Measurements from ENCODE around the gene CLEC4G.

Gene CLEC4G

DNA sequence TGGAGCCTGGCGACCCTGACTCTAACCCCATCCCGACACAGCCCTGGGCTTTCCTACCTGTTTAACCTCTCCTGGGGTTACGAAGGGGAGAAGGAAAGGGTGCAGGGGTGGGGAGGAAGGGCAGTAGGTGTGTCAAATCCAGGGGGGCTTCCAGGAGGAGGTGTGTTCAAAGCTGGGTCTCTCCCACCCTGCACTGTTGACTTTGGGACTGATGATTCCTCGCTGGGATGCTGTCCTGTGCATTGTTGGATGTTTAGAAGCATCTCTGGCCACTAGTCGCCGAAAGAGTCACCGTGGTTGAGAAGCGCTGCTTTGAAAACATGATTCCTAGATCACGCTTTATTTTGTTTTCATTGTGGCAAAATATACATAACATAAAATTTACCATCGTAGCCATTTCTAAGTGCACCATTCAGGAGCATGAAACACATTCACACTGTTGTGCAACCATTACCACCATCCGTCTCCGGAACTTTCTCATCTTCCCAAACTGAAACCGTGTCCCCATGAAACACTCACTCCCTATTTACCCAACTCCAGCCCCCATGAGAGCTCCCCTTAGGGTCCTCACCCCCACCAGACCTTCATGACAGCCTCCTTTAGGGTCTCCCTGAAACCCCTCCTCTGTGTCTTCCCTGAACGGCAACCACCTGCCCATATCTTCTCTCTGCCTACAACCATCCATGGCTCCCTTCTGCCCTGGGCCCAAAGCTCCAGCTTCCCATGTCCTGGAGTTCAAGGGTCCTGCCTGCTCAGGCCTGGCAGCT, 25.5 kb downstream of the CLEC4G start:
- TF ChIP-seq ESRRG (CRISPR knock-in tag; IDR thresholded peaks at IDR 0.05) (no peak), ZNF70 (CRISPR knock-in tag; IDR thresholded peaks at IDR 0.05) (no peak), TCF4 (CRISPR knock-in tag; IDR thresholded peaks at IDR 0.05; ENCODE audit: borderline replicate concordance) (no peak), GLIS3 (CRISPR knock-in tag; IDR thresholded peaks at IDR 0.05) (no peak), ZFP3 (CRISPR knock-in tag; IDR thresholded peaks at IDR 0.05) (no peak), SNAI2 (CRISPR knock-in tag; IDR thresholded peaks at IDR 0.05) (no peak), RARB (CRISPR knock-in tag; IDR thresholded peaks at IDR 0.05) (no peak), ISL1 (CRISPR knock-in tag; IDR thresholded peaks at IDR 0.05) (no peak), PPARA (CRISPR knock-in tag; IDR thresholded peaks at IDR 0.05; ENCODE audit: borderline replicate concordance) (no peak), CSDC2 (CRISPR knock-in tag; IDR thresholded peaks at IDR 0.05) (no peak), ZFP30 (CRISPR knock-in tag; IDR thresholded peaks at IDR 0.05) (no peak), OSR1 (CRISPR knock-in tag; IDR thresholded peaks at IDR 0.05) (no peak)
- TF ChIP-seq, protein P1, sequence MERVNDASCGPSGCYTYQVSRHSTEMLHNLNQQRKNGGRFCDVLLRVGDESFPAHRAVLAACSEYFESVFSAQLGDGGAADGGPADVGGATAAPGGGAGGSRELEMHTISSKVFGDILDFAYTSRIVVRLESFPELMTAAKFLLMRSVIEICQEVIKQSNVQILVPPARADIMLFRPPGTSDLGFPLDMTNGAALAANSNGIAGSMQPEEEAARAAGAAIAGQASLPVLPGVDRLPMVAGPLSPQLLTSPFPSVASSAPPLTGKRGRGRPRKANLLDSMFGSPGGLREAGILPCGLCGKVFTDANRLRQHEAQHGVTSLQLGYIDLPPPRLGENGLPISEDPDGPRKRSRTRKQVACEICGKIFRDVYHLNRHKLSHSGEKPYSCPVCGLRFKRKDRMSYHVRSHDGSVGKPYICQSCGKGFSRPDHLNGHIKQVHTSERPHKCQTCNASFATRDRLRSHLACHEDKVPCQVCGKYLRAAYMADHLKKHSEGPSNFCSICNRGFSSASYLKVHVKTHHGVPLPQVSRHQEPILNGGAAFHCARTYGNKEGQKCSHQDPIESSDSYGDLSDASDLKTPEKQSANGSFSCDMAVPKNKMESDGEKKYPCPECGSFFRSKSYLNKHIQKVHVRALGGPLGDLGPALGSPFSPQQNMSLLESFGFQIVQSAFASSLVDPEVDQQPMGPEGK (CRISPR knock-in tag; IDR thresholded peaks at IDR 0.05; ENCODE audit: borderline replicate concordance), result no peak
- TF ChIP-seq, protein P2, sequence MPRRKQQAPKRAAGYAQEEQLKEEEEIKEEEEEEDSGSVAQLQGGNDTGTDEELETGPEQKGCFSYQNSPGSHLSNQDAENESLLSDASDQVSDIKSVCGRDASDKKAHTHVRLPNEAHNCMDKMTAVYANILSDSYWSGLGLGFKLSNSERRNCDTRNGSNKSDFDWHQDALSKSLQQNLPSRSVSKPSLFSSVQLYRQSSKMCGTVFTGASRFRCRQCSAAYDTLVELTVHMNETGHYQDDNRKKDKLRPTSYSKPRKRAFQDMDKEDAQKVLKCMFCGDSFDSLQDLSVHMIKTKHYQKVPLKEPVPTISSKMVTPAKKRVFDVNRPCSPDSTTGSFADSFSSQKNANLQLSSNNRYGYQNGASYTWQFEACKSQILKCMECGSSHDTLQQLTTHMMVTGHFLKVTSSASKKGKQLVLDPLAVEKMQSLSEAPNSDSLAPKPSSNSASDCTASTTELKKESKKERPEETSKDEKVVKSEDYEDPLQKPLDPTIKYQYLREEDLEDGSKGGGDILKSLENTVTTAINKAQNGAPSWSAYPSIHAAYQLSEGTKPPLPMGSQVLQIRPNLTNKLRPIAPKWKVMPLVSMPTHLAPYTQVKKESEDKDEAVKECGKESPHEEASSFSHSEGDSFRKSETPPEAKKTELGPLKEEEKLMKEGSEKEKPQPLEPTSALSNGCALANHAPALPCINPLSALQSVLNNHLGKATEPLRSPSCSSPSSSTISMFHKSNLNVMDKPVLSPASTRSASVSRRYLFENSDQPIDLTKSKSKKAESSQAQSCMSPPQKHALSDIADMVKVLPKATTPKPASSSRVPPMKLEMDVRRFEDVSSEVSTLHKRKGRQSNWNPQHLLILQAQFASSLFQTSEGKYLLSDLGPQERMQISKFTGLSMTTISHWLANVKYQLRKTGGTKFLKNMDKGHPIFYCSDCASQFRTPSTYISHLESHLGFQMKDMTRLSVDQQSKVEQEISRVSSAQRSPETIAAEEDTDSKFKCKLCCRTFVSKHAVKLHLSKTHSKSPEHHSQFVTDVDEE (CRISPR knock-in tag; IDR thresholded peaks at IDR 0.05), result no peak
- ATAC-seq, result no peak

DNA sequence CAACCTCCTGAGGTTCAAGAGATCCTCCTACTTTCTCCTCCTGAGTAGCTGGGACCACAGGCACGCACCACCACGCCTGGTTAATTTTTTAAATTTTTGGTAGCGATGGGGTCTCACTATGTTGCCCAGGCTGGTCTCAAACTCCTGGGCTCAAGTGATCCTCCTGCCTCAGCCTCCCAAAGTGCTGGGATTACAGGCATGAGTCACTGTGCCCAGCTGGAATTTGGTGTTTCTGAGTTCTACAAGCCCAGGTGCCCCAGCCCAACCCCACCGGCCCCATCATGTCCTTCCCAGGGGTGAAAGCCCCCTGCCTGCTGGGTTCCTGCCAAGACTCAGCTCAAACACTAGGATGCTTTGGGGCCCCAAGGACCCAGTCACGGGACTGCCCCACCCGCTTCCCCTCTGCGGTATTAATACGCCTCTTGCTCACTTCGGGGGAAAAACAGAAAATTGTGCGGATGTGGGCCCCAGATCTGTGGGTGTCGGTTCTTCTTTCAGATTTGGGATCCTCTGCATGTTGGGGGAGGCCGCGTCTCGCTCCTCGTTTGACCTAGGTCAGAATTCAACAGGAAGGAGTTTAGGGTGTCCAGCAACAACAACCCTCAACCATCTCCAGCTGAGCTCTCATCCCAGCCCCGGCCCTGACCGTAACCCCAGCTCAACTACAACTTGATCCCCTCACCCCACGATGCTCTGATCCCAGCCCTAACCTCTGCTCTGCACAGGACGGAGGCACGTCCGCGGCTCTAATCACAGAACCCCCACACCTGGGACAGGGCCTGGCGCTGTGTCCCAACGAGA, 26.3 kb downstream of the CLEC4G start:
- ATAC-seq, result no peak
- TF ChIP-seq, protein P3, sequence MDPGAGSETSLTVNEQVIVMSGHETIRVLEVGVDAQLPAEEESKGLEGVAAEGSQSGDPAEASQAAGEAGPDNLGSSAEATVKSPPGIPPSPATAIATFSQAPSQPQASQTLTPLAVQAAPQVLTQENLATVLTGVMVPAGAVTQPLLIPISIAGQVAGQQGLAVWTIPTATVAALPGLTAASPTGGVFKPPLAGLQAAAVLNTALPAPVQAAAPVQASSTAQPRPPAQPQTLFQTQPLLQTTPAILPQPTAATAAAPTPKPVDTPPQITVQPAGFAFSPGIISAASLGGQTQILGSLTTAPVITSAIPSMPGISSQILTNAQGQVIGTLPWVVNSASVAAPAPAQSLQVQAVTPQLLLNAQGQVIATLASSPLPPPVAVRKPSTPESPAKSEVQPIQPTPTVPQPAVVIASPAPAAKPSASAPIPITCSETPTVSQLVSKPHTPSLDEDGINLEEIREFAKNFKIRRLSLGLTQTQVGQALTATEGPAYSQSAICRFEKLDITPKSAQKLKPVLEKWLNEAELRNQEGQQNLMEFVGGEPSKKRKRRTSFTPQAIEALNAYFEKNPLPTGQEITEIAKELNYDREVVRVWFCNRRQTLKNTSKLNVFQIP (CRISPR knock-in tag; IDR thresholded peaks at IDR 0.05; ENCODE audit: borderline replicate concordance, low read depth), result no peak
- TF ChIP-seq, protein P4, sequence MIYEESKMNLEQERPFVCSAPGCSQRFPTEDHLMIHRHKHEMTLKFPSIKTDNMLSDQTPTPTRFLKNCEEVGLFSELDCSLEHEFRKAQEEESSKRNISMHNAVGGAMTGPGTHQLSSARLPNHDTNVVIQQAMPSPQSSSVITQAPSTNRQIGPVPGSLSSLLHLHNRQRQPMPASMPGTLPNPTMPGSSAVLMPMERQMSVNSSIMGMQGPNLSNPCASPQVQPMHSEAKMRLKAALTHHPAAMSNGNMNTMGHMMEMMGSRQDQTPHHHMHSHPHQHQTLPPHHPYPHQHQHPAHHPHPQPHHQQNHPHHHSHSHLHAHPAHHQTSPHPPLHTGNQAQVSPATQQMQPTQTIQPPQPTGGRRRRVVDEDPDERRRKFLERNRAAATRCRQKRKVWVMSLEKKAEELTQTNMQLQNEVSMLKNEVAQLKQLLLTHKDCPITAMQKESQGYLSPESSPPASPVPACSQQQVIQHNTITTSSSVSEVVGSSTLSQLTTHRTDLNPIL (CRISPR knock-in tag; IDR thresholded peaks at IDR 0.05; ENCODE audit: low read depth), result no peak
- TF ChIP-seq TOX (CRISPR knock-in tag; IDR thresholded peaks at IDR 0.05; ENCODE audit: borderline replicate concordance) (no peak), ESRRG (CRISPR knock-in tag; IDR thresholded peaks at IDR 0.05) (no peak), GLIS3 (CRISPR knock-in tag; IDR thresholded peaks at IDR 0.05) (no peak), PPARA (CRISPR knock-in tag; IDR thresholded peaks at IDR 0.05; ENCODE audit: borderline replicate concordance) (no peak), SNAI2 (CRISPR knock-in tag; IDR thresholded peaks at IDR 0.05) (no peak), ARNTL (CRISPR knock-in tag; IDR thresholded peaks at IDR 0.05; ENCODE audit: borderline replicate concordance, low read depth) (no peak), ZNF70 (CRISPR knock-in tag; IDR thresholded peaks at IDR 0.05) (no peak), BACH2 (CRISPR knock-in tag; IDR thresholded peaks at IDR 0.05; ENCODE audit: borderline replicate concordance) (no peak)
- TF ChIP-seq, protein P5, sequence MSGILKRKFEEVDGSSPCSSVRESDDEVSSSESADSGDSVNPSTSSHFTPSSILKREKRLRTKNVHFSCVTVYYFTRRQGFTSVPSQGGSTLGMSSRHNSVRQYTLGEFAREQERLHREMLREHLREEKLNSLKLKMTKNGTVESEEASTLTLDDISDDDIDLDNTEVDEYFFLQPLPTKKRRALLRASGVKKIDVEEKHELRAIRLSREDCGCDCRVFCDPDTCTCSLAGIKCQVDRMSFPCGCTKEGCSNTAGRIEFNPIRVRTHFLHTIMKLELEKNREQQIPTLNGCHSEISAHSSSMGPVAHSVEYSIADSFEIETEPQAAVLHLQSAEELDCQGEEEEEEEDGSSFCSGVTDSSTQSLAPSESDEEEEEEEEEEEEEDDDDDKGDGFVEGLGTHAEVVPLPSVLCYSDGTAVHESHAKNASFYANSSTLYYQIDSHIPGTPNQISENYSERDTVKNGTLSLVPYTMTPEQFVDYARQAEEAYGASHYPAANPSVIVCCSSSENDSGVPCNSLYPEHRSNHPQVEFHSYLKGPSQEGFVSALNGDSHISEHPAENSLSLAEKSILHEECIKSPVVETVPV (CRISPR knock-in tag; IDR thresholded peaks at IDR 0.05), result no peak
